Trophoblast cell (in vitro differentiated cells and primary cell): ENCODE results near the gene ENPP6.

ENCODE experiments used
- DNase-seq, 2 donors: peaks; one replicate each; pipeline ENCODE4 v3.0.0-alpha.2; 2016
- H2AFZ ChIP-seq: 2 replicates; pipeline ENCODE4 v1.6.1; 2013; ENCODE audit warnings: low read length, moderate library complexity, mild to moderate bottlenecking; ENCODE audit not compliant: insufficient read depth, poor library complexity
- H2AK5ac ChIP-seq: 2 replicates; pipeline ENCODE4 v1.6.1; 2013; ENCODE audit warnings: mild to moderate bottlenecking, low read length
- H2BK120ac ChIP-seq: 2 replicates; pipeline ENCODE4 v1.6.1; 2013; ENCODE audit warnings: low read length, mild to moderate bottlenecking, moderate library complexity; ENCODE audit not compliant: insufficient read depth, poor library complexity
- H2BK12ac ChIP-seq: 2 replicates; pipeline ENCODE4 v1.6.1; 2013; ENCODE audit warnings: mild to moderate bottlenecking, low read length, moderate library complexity
- H2BK5ac ChIP-seq: 2 replicates; pipeline ENCODE4 v1.6.1; 2013; ENCODE audit warnings: low read length, low read depth, moderate library complexity, mild to moderate bottlenecking; ENCODE audit not compliant: poor library complexity
- H3K14ac ChIP-seq: 2 replicates; pipeline ENCODE4 v1.6.1; 2013; ENCODE audit warnings: mild to moderate bottlenecking, low read length
- H3K18ac ChIP-seq: 2 replicates; pipeline ENCODE4 v1.6.1; 2013; ENCODE audit warnings: mild to moderate bottlenecking, low read length
- H3K23ac ChIP-seq: 2 replicates; pipeline ENCODE4 v1.6.1; 2013; ENCODE audit warnings: low read length
- H3K27ac ChIP-seq: 2 replicates; pipeline ENCODE4 v1.5.1; 2013; ENCODE audit warnings: low read depth, mild to moderate bottlenecking, inconsistent platforms, low read length, moderate library complexity
- H3K27me3 ChIP-seq: 2 replicates; pipeline ENCODE4 v1.6.1; 2013; ENCODE audit warnings: inconsistent platforms, mild to moderate bottlenecking, low read length, moderate library complexity; ENCODE audit not compliant: insufficient read depth
- H3K36me3 ChIP-seq, 2 experiments: 1 replicate in 1 of 2; 2 replicates in 1 of 2; pipeline ENCODE4 v1.6.1; 2013; ENCODE audit warnings: low read length in 2 of 2, mild to moderate bottlenecking in 2 of 2, moderate library complexity in 1 of 2; ENCODE audit not compliant: insufficient read depth in 2 of 2, control insufficient read depth in 1 of 2
- H3K4ac ChIP-seq: 2 replicates; pipeline ENCODE4 v1.6.1; 2013; ENCODE audit warnings: low read depth, mild to moderate bottlenecking, low read length, moderate library complexity
- H3K4me1 ChIP-seq, 2 experiments: 1 replicate in 1 of 2; 2 replicates in 1 of 2; pipeline ENCODE4 v1.6.1; 2013; ENCODE audit warnings: low read length in 2 of 2, mild to moderate bottlenecking in 2 of 2, moderate library complexity in 1 of 2; ENCODE audit not compliant: insufficient read depth in 2 of 2, control insufficient read depth in 1 of 2
- H3K4me2 ChIP-seq: 2 replicates; pipeline ENCODE4 v1.6.1; 2013; ENCODE audit warnings: inconsistent platforms, mild to moderate bottlenecking, low read length, moderate library complexity
- H3K4me3 ChIP-seq: 2 replicates; pipeline ENCODE4 v1.5.1; 2013; ENCODE audit warnings: mild to moderate bottlenecking, low read depth, low read length, inconsistent platforms
- H3K79me1 ChIP-seq: one replicate; pipeline ENCODE4 v1.6.1; 2013; ENCODE audit warnings: low read length
- H3K79me2 ChIP-seq: 2 replicates; pipeline ENCODE4 v1.6.1; 2013; ENCODE audit warnings: low read length, mild to moderate bottlenecking; ENCODE audit not compliant: control insufficient read depth, insufficient read depth, poor library complexity
- H3K9ac ChIP-seq: 2 replicates; pipeline ENCODE4 v1.6.1; 2013; ENCODE audit warnings: mild to moderate bottlenecking, low read length
- H3K9me3 ChIP-seq: 2 replicates; pipeline ENCODE4 v1.6.1; 2013; ENCODE audit warnings: low read depth, mild to moderate bottlenecking, control low read depth, inconsistent platforms, low read length; ENCODE audit not compliant: insufficient read depth
- H4K12ac ChIP-seq: 2 replicates; pipeline ENCODE4 v1.6.1; 2013; ENCODE audit warnings: low read depth, mild to moderate bottlenecking, low read length, moderate library complexity
- H4K8ac ChIP-seq: 2 replicates; pipeline ENCODE4 v1.6.1; 2013; ENCODE audit warnings: low read depth, mild to moderate bottlenecking, low read length, moderate library complexity
- H4K91ac ChIP-seq: one replicate; pipeline ENCODE4 v1.6.1; 2013; ENCODE audit warnings: low read depth, mild to moderate bottlenecking, low read length, moderate library complexity
- WGBS: extraction: QIAGEN DNeasy Blood & Tissue Kit; methylation state at CpG from one replicate; pipeline ENCODE4 v1.1.7; 2013; ENCODE audit warnings: missing lambda C conversion rate; ENCODE audit not compliant: insufficient read length, insufficient coverage; ENCODE audit errors: extremely low coverage; 5-methylcytosine and 5-hydroxymethylcytosine counted together

The ENPP6 gene

DNA sequence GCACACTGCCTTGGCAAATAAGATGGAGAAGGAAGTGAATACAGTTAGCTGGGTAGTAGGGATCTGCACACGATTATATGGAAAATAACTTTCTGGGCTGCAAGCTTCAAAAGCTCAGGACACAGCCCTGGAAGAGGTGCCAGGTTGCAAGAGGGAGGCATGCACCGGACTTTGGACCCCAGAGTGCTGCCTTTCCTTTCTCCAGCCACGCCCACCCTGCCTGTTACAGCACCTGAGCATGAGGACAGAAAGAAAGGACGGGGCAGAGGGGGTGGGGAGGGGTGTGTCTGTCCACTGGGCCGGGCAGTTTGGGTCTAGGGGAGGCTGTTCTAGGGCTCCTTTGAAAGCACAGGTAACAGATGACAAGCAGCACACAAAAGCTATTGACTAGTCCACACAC lies 152.8 kb downstream of the ENPP6 start:
- Histone ChIP-seq H2AK5ac (no peak overlapping the region), H4K12ac (no peak overlapping the region), H3K79me2 (no peaks in the 10 kb centered on the region), H3K4me1 (no peaks in the 10 kb centered on the region), H3K9me3 (no peaks in the 10 kb centered on the region), H3K18ac (no peak overlapping the region), H4K91ac (no peak overlapping the region), H3K9ac (no peak overlapping the region), H2BK120ac (no peak overlapping the region), H2BK5ac (no peak overlapping the region), H3K27me3 (no peaks in the 10 kb centered on the region), H2BK12ac (no peak overlapping the region), H3K36me3 (no peaks in the 10 kb centered on the region), H3K4me2 (no peak overlapping the region), H3K4ac (no peak overlapping the region), H3K27ac (no peak overlapping the region), H2AFZ (no peak overlapping the region), H3K79me1 (no peaks in the 10 kb centered on the region), H3K23ac (no peak overlapping the region), H4K8ac (no peak overlapping the region), H3K4me3 (no peak overlapping the region), H3K14ac (no peak overlapping the region)
- no peak for DNase-seq
- no CpG with 5 or more reads among the region's 5 CpGs for WGBS

- Histone ChIP-seq H3K36me3 (no peaks in the 10 kb centered on the region), H4K12ac (no peak overlapping the region), H3K23ac (no peak overlapping the region), H2BK5ac (no peak overlapping the region), H3K4ac (no peak overlapping the region), H3K79me2 (no peaks in the 10 kb centered on the region), H3K4me2 (no peak overlapping the region), H3K4me1 (no peaks in the 10 kb centered on the region), H4K8ac (no peak overlapping the region), H2BK12ac (no peak overlapping the region), H3K18ac (no peak overlapping the region), H3K27ac (no peak overlapping the region), H4K91ac (no peak overlapping the region), H3K4me3 (no peak overlapping the region), H2AK5ac (no peak overlapping the region), H3K9ac (no peak overlapping the region), H3K14ac (no peak overlapping the region), H2BK120ac (no peak overlapping the region), H3K27me3 (no peaks in the 10 kb centered on the region), H3K9me3 (no peaks in the 10 kb centered on the region), H3K79me1 (no peaks in the 10 kb centered on the region), H2AFZ (no peak overlapping the region)
- WGBS: no CpG with 5 or more reads among the region's 7 CpGs
- no peak for DNase-seq
Measured at GRCh38 chr4:184062769-184063168, 154.9 kb downstream of the ENPP6 start.

DNA sequence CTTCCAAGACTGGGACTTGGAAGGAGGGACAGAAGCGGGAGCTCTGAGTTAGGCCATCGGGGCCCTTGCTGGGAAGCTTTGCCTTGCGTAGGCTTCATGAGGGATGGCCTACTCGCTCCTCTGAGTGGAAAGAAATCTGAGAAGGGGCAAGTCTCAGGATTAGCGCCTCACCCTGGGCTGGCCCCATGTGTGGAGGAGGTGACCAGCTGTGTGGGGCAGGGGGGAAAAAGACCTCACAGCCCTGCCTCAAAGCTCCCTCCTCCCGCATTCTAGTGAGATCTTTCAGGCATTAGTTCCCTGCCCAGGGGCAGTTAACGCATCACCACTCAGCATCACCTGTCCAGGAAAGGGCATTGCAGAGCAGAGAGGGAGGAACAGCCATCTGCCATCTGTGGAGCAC lies 156.1 kb downstream of the ENPP6 start:
- Histone ChIP-seq H3K23ac (no peak overlapping the region), H3K79me2 (no peaks in the 10 kb centered on the region)
- no CpG with 5 or more reads among the region's 7 CpGs for WGBS

DNA sequence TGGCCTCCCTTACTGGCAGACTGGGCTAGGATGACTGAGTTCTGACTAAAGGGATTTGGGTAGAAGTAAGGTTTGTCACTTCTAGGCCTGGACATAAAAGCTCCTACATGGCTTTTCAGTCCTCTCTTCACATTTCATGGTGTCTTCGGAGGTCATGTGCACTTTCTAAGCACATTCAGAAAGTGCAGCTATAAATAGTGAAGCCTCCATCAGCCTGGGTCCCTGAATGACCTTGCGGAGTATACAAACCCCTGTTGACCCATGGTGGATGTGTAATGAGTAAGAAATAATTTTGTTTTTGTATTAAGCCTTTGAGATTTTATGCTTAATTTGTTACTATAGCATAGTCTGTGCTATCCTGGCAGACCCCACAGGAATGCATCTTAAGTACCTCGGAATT lies 158.6 kb downstream of the ENPP6 start:
- no peak overlapping the region for H2AK5ac ChIP-seq
- no peaks in the 10 kb centered on the region for H3K9me3 ChIP-seq
- no peak overlapping the region for H2BK120ac ChIP-seq
- no peak overlapping the region for H3K4me2 ChIP-seq
- H2BK5ac ChIP-seq: no peak overlapping the region
- no peak overlapping the region for H4K8ac ChIP-seq
- no peak overlapping the region for H3K4me3 ChIP-seq
- H3K36me3 ChIP-seq: no peaks in the 10 kb centered on the region
- no peak overlapping the region for H3K4ac ChIP-seq
- no CpG with 5 or more reads among the region's 3 CpGs for WGBS
- H3K4me1 ChIP-seq: no peaks in the 10 kb centered on the region
- no peak overlapping the region for H3K9ac ChIP-seq
- no peak overlapping the region for H3K14ac ChIP-seq
- no peak overlapping the region for H3K23ac ChIP-seq
- no peaks in the 10 kb centered on the region for H3K27me3 ChIP-seq
- H4K12ac ChIP-seq: no peak overlapping the region
- H3K79me1 ChIP-seq: no peaks in the 10 kb centered on the region
- no peak overlapping the region for H2AFZ ChIP-seq
- H4K91ac ChIP-seq: no peak overlapping the region
- no peak overlapping the region for H3K27ac ChIP-seq
- DNase-seq: no peak
- H3K79me2 ChIP-seq: no peaks in the 10 kb centered on the region
- H2BK12ac ChIP-seq: no peak overlapping the region
- H3K18ac ChIP-seq: no peak overlapping the region

More for the DNA sequence above, 156.1 kb downstream of the ENPP6 start:
- no peak overlapping the region for H3K4me3 ChIP-seq
- no peak overlapping the region for H2BK5ac ChIP-seq
- no peak overlapping the region for H2AFZ ChIP-seq
- H4K12ac ChIP-seq: no peak overlapping the region
- no peak overlapping the region for H3K4ac ChIP-seq
- no peak overlapping the region for H2AK5ac ChIP-seq
- H3K9me3 ChIP-seq: no peaks in the 10 kb centered on the region
- no peak overlapping the region for H3K9ac ChIP-seq
- no peak overlapping the region for H3K4me2 ChIP-seq
- no peak overlapping the region for H3K27ac ChIP-seq
- H4K91ac ChIP-seq: no peak overlapping the region
- H3K14ac ChIP-seq: no peak overlapping the region
- H3K18ac ChIP-seq: no peak overlapping the region
- H3K4me1 ChIP-seq: no peaks in the 10 kb centered on the region
- DNase-seq: no peak
- no peak overlapping the region for H2BK12ac ChIP-seq
- no peak overlapping the region for H4K8ac ChIP-seq
- H2BK120ac ChIP-seq: no peak overlapping the region
- no peaks in the 10 kb centered on the region for H3K79me1 ChIP-seq
- H3K27me3 ChIP-seq: no peaks in the 10 kb centered on the region
- no peaks in the 10 kb centered on the region for H3K36me3 ChIP-seq
